ENCODE results near the gene TMEM59.

- TF ChIP-seq CTCF (IDR thresholded peaks at IDR 0.05) (no peak), POLR2A (IDR thresholded peaks at IDR 0.05) (no peak)
Observed at GRCh38 chr1:54077359-54077758, 24.4 kb upstream of the TMEM59 start.

All from Peyer's patch (tissue), 4 donors.